NCI-H446 (cell line): ENCODE measurements around the gene TET3.
"Not testable (repeated sequence)": the region's sequence is repeated elsewhere in the genome, so short reads cannot be mapped to it uniquely, and the experiment has no call there.

Experiments used
- DNase-seq, 2 experiments: peaks; one replicate each; lab custom pipeline; 2025; lab: John Stamatoyannopoulos, UW

Gene TET3

DNA sequence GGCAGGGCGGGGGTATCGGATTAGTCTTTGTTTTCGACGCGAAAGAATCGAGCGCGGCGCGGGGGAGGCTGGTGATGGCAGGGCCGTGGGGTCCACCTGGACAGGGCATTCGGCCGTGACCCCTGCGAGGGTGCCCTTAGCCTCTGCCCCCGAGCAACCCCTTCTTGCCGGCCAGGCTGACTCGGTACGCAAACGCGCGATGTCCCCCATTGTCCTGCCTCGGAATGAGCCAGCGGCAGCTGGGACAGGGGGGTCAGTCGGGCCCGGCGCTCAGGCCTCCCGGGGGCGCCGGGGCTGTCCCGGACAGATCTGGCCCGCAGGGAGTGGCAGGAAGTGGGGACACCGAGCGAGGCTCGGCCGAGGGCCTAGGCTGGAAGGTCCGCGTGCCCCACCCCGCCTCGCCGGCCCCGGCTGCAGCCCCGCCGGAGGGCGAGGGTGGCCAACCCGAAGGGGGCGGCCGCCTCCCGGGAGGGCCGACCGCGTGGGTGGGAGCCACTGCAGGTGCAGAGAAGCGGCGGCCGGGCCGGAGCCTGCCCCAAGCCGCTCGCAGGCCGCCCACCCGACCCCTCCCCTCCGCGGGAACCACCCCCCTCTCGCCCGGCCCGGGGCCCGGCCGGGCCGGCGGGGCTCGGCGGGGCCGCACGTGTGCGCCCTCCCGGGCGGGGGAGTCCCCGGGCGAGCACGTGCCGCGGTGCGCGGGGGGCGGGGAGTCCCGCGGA lies at the start of gene TET3:
TSS of gene TET3 (plus strand) at position 708 of the 719 bp plus-strand sequence. CDS start 1,494 bp downstream, outside the sequence.
- DNase-seq = peak in 1 of 2 experiments; percentile 47

DNA sequence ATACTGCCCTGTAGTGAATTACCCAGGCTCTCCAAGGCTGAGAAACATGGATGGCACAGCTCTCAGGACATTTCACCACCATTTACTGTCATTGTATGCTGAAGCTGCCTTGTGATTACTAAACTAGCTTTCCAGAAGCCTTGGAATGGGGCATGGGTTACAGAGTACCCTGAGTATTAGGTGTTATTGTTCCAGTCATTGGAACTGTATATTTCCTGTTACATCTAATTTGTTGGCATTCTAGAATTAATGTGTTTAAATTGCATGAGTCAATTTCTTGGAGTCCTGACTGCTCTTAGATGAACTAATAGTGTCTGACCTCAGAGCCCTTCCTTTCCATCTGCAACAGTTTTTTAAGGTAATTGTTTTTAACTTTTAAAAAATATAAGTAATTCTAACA lies 49.1 kb upstream of the TET3 start:
- DNase-seq = no peak

DNA sequence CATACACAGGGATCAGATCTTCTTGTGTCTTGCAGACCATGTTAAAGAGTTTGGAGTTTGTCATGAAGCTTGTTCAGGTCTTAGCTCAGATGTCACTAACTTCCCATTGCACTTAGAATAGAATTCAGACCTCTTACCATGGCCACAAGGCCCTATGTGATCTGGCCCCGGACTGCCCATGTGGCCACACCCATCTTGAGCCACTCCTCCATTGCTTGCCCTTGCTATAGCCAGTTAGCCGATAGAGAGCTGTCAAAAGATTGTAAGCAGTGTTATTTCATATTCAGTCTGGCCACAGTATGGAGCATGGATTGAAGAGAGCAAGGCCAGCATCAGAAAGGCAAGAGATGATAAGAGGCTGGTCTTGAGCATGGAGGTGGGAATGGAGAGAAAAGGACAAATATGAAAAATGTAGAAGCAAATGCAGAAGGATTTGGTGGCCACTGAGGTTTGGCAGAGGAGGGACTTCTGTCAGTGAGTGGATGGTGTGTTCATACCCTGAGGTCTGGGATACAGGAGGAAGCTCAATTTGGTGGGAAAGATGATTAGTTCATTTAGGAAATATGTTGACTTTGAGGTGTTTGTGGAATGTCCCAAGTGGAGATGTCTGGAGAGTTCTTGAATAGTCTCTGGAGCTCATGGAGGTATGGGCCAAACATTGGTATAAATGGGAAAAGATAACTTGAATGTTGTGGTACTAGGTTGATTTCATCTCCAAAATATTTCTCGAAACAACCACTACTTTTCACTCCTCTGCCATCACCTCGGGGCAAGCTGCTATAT lies 47.4 kb upstream of the TET3 start:
- no peak for DNase-seq

DNA sequence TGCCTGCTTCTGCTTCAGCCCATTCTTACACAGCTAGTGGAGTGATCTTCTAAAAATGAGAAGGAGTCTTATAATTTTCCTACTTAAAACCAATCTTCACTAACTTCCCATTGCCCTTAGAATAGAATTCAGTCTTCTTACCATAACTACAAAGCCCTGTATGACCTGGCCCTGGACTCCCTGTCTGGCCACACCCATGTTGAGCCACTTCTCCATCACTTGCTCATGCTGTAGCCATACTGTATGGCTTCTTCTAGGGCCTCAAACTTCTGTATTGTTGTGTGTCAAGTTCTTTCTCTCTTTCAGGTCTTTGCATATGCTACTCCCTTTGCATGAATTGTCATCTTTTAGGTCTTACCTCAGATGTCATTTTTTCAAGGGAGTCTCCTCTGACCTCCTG lies 46.8 kb upstream of the TET3 start:
- DNase-seq = no peak

DNA sequence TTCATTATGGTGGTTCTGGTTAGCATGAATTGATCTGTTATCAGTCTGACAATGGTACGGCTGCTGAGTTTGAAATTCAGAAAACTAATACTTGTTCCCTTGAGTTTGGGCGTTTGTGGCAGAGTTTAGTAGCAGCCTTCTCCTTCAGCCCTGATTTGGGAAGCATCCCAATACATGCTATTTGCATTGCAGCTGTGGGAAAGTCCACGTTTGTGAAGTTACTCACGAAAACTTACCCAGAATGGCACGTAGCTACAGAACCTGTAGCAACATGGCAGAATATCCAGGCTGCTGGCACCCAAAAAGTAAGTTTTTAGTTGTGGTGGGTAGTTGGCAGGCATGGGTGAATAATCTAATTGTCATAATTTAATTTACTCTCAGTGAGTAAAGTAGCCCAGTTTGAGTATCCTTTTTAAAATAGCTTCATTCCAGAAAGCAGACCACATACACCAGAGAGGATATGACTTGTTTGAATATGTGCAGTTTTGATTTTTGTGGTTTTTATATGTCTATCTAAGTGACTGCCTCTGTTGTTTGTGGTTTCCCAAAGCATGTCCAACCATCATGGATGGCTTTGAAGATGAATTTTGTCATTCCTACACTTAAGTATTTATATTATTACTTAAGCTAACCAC lies 45.9 kb upstream of the TET3 start:
- DNase-seq = no peak

DNA sequence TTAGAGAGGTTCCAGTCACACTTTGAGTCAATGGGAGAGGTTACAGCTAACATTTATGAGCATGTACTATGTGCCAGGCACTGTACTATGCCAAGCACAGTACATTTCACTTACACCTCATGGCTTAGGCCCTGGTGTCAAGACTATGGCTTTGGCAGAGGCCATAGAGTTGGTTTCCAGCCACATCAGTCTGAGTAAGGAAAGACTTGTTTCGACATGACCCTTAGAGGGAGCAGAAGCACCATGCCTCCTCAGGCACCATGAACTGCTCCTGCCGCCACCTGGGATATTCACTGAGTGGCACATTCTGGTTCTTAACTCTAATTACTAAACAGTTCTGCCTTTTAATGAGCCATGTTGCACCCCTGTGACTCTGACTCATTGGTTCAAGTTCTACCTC lies 45.3 kb upstream of the TET3 start:
- peak in 1 of 2 experiments; percentile 13 for DNase-seq

DNA sequence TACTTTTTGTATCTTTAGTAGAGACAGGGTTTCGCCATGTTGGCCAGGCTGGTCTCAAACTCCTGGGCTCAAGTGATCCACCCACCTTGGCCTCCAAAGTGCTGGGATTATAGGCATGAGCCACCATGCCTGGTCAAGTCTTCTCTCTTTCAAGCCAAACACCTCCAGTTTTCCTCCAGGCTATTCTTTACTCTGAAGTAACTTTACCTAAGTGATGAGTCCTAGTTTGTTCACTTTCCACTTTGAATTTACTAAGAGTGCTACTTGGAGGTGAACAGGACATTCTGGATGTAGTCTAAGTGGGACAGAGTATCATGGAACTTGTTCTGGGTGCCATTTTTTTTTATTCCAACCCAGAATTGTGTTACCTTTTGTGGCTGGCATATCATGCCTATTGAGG lies 44.6 kb upstream of the TET3 start:
- not testable (repeated sequence) for DNase-seq

DNA sequence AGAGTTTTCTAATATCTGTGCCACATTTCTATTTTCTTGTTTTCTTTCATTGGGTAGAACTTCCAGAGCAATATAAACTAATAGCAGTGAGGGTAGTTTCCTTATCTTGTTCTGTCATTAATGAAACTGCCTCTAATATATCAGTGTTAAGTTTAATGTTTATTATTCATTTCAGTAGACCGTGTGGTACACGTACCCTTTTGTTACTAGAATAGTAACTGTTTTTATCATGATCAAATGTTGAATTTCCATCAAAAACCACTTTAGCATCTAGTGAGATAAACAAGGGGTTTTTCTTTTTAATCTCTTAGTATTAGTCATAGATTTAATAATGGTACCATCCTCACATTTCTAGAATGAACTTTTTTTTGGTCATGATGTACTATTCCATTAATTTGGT lies 42.0 kb upstream of the TET3 start:
- no peak for DNase-seq

DNA sequence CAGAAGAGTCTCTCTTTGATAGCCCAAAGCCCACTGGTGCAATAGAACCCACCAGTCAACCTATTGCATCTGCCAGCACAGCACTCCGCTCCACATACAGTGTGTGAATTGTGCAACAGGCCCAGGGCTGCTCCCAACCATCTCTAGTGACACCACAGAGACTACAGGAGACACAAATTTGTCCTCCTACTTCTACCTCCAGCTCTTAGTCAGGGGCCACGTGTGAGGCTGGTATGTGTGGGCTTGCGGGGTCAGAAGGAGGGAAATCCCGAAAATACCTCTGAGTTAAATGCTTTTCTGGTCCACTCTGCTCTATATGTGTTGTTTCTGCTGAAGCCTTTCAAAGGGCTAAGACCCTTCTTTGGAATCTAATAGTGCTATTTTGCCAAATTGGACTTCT lies 40.0 kb upstream of the TET3 start:
- no peak for DNase-seq

DNA sequence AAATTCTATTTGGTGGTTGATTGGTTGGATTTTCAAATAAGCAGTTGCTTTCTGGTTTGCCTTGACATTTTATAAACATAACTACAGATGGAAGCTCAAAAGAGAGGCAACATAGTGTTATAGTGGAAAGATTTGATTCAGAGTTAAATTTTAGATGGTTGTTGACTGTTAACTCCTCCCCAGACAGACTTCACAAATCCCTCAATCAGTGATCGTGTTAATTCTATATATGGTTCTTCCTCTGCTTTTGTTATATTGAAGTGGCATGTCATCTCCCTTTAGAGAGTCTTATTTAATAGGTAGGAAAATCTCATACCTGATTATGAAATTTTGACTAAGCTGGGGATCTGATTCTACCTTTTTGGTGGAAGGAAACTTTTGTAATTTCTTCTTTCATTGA lies 38.5 kb upstream of the TET3 start:
- DNase-seq = no peak

DNA sequence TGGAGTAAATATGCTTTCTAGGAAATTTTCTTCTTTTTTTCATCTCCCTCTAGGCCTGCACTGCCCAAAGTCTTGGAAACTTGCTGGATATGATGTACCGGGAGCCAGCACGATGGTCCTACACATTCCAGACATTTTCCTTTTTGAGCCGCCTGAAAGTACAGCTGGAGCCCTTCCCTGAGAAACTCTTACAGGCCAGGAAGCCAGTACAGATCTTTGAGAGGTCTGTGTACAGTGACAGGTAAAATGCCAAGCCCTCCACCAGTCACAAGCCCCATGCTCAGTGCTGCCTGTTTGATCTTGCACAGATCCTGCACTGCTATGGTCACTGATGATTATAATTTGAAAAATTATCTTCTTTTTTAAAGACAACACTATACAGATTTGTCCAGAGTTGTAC lies 38.0 kb upstream of the TET3 start:
- DNase-seq = no peak

DNA sequence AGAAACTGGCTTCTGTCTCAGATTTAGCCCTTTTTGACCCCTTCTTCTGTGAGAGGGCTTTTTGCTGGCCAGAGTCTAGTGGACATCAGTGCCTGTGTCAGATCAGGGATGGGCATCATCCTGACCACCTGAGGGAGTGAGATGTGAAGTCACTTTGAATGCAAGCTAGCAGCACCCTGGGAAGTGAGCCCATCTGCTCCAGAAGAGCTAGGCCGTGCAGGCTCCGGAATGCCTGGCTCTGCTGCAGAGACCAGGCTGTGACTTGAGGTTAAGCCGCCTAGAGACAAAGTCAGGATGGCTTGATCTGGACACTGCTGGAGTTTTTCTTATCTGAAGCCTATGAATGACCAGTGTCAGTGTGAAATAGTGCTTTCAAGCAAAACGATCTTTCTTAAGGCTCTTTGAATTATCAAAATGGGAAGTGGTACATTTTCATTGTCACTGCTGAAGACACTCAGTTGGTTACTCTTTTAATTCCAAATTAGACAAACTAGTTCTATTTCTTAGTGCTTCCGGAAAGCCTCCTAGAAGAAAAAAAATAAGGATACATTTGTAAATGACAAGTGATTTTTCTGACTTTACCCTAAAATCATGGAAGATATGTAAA lies 37.2 kb upstream of the TET3 start:
- DNase-seq = no peak

DNA sequence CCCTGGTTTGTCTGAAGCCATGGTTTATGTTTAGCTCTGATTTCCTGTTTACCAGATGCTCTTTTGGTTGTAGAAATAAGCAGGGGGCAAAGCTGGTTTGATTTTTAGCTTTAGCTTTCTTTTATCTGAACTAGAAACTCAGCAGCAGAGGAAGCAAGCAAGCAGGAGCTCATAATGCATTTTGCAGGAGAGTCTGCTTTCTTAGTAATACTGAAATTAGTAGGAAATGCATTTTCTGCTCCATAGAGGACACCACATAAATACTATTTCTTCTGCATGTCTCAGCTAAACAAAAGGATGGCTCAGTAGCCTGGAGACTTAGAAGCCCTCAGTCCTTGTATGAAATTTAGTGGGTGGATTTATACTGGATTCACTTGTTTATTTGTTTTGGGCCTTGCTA lies 34.9 kb upstream of the TET3 start:
- DNase-seq = no peak

DNA sequence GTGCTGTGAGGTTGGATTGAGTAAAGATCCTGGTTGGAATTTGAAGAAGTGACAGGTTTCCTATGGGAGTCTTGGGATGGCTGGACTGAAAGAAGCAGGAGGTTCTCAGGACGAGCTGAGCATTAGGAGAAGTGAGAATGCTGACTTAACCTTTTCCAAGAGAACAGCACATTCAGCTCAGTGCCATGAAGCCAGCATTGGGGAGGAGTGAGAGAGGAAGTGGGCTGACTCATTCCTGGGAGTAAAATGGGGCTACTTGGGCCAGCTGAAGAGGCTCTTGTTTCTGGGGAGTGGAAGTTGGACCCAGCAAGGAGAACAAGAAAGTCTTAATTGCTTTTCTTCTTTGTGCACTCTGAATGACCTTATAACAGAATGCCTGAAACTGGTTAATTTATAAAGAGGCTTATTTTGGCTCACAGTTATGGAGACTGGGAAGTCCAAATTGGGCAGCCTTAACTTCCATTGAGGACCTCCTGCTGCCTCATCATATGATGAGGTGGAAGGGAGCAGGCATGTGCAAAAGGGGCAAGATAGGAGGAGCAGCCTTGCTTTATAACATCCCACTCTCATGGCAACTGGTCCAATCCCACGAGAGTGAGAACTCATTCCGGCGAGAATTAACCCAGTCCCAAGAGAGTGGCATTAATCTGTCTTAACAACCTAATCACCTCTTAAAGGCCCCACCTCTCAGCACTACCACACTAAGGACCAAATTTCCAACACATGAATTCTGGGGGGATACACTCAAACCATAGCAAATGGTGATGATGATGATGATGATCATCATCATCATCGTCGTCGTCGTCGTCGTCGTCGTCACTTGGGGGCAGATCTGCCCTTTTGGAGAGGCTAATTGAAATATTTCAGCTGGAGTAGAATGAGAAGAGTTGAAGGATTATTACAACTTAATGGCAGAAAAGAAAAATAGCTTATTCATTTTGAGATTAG lies 31.9 kb upstream of the TET3 start:
- no peak for DNase-seq

DNA sequence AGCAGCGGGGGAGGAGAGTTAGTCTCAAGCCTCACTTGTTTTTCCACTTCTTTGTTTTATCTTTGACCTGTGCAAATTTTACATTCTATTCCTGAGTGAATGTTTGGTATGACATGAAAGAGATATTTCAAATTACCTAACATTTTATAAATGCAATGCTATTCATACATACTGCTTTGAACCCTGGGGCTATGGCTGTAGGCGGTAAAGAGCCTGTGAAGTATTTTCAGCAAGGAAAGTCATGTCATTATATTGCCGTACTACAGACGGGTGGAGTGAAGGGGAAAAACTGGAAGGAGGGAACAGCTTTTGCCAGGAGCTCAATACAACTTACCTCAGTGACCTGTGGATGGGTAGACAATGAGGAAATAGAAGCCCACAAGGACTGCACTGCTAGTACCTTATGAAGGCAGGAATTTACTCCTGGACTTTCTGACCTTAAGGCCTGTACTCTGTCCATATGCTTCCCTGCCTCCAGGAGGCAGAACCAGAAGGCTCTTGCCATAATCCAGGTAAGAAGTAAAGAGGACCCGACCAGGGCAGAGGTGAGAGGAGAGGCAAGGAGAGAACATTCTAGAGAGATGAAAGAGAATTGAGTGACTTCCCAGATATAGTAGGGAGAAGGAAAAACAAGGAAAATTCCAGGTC lies 28.4 kb upstream of the TET3 start:
- DNase-seq = no peak

DNA sequence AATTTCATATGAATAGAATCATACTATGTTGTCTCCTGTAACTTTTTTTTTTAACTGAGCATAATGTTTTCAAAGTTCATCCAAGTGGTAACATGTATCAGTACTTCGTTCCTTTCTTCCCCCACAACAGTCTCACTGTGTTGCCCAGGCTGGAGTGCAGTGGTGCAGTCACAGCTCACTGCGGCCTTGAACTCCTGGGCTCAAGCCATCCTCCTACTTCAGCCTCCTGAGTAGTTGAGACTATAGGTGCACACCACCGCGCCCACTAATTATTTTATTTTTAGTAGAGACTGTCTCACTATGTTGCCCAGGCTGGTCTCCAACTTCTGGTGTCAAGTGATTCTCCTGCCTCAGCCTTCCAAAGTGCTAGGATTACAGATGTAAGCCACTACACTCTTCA lies 23.4 kb upstream of the TET3 start:
- DNase-seq = no peak

DNA sequence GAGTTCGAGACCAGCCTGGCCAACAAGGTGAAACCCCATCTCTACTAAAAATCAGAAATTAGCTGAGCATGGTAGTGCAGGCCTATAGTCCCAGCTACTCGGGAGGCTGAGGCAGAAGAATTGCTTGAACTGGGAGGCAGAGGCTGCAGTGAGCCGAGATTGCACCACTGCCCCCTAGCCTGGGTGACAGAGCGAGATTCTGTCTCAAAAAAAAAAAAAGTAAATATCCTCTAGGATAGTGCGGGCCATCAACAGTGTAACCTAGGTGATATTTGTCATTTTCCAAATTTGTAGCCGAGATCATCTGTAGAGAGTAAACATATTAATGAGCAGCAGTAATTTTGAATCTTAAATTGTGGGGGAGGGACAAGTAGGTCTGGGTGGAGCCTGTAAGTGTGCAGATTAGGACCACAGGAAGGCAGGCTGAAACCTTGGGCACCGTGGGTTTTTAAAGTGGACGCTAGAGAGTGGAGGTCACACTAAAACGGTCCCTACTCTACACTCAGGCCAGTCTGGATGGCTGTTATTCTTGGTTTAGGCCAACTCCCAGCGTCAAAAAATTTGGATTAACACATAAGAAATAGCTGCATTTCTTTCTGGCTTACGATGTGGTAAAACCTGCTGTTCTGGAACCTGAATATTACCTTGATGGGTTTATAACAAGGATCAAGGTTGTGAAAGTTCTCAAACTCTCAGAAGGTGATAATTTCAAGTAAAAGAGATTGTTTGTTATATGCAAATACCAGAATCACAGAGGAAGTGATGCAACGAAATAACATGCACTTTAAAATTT lies 22.7 kb upstream of the TET3 start:
- DNase-seq = no peak

DNA sequence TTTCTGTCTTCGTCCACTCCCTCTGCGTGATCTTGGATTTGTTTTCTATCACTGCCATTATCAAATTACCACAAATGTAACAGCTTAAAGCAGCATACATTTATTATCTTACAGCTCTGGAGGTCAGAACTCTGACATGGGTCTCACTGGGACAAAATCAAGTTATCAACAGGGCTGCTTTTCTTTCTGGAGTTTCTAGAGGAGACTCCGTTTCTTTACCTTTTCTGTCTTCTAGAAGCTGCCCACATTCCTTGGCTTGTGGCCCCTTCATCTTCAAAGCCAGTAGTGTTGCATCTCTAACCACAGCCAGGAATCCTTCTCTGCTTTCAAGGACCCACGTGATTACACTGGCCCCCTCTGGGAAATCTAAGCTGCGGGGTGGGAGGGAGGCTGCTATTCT lies 21.9 kb upstream of the TET3 start:
- no peak for DNase-seq

DNA sequence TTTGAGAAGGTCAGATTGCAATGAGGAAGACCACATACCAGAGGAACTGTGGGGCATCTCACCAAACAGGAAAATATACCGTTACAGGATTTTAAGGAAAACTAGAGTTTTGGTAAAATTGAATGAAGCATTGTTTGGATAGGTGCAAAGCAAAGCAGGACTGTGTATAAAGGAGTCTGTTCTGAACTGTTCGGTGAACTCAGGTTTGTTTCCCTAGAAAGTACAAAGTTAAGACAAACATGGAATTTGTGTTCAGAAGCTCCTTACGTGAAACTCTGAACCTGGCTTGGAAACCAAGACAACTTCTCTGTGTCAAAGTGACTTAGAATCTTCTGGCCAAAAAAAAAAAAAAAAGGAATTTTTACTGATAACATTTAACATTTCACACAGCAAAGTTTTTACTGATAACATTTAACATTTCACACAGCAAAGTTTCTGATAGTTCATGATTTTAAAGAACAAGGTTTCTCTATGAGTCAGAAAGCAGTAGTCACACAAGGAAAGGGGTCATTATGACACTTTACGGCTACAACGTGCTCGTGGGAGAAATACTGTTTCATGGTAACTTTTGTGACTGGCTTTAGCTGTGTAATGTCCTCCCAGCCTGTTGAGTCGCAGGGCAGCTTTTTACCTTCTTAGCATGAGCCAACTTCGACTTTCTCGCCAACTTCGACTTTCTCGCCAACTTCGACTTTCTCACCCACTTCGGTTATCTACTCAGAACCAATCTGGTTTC lies 21.2 kb upstream of the TET3 start:
- no peak for DNase-seq

DNA sequence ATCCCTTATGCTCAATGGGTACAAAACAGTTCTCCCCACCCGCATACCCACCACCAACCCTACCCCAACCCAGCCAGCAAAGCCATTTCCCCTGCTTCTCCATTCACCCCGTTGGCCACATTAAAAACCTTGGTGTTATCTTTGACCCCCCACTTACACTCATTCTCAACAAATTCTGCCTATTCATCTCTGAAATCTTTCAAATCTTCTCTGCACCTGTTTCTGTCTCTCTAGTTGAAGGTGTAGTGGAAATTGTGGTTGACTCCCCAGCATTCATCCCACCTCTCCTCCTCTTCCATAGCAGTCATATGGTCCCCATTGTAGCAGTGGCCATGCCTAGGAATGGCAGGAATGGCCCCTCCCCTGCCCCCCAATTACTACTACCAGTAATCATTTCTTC lies 20.5 kb upstream of the TET3 start:
- no peak for DNase-seq
